ENCODE data around the gene TRIM24. TPM values are rescaled to one million over a fixed set of nuclear protein-coding genes. Genes with fewer than 3 reads are reported as not detected.
A peak's percentile ranks its signal among the peaks of the same experiment; 100 is the strongest.

TRIM24 gene
- total RNA-seq, 1 experiment from 2014 or later: 113 TPM

DNA sequence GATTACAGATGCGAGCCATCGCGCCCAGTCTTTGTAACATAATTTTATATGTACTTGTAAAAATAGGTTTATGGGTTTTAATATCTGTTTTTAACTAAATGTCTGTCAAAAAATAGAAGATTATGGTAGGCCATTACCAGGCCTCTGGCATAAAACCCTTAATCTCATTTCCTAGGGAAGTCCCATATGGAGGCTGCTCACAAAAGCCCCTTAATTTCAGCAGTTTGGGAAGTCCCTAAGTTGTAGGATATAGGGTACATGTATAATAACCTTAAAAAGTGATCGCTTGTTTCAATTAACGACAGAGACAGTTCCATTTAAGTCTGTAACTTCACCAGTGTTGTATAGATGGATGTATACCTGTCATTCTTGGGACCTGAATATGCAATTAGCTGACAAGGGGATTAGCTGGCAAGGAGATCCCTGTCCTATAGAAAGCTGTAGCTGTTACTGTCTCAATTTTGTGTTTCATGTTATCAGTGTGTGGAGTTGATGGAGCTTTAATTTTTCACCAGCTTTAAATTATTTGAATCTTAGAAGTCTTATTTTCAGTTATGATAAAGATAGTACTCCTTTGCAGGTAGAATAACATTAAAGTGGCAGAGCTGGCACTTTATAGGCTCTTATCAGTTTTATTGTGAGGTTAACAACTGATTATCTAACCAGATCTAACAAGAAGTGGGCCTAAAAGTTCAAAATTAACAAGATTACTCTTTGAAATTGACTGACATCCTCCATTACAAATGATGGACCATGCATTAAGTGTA is 10.5 kb downstream of the TRIM24 start:
- DNase-seq (ENCODE audit: low spot score) (no peak), ATAC-seq (no peak)
- Mint-ChIP-seq H3K27me3 (ENCODE audit: low read depth) (no peaks in the 10 kb centered on the region), H3K4me1 (peaks cover 76% of the 10 kb centered on the region), H3K27ac (no peak overlapping the region), H3K4me3 (no peak overlapping the region), H3K9me3 (no peaks in the 10 kb centered on the region), H3K36me3 (peaks cover 25% of the 10 kb centered on the region)
- POLR2A ChIA-PET: no interaction called here
- CTCF ChIA-PET: no interaction called here
- TF ChIP-seq, protein P1, sequence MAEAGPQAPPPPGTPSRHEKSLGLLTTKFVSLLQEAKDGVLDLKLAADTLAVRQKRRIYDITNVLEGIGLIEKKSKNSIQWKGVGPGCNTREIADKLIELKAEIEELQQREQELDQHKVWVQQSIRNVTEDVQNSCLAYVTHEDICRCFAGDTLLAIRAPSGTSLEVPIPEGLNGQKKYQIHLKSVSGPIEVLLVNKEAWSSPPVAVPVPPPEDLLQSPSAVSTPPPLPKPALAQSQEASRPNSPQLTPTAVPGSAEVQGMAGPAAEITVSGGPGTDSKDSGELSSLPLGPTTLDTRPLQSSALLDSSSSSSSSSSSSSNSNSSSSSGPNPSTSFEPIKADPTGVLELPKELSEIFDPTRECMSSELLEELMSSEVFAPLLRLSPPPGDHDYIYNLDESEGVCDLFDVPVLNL (CRISPR knock-in tag; IDR thresholded peaks at IDR 0.05; ENCODE audit: borderline replicate concordance, low read depth): no peak

GRCh38 chr7:138472292-138473079 is 12.4 kb downstream of the TRIM24 start:
- peaks cover 77% of the 10 kb centered on the region for H3K4me1 Mint-ChIP-seq
- POLR2A ChIA-PET: interaction anchor here (0.5 kb wide), 1 partner anchor 120 kb away, joined by 3 read pairs; no protein-coding TSS in a partner anchor
- TF ChIP-seq ATF1 (CRISPR knock-in tag; IDR thresholded peaks at IDR 0.05): no peak
- no peak for TF ChIP-seq ELF4 (CRISPR knock-in tag; IDR thresholded peaks at IDR 0.05; ENCODE audit: low read depth)
- TF ChIP-seq CTCF (IDR thresholded peaks at IDR 0.05): no peak
- no peak for TF ChIP-seq KAT7 (CRISPR knock-in tag; IDR thresholded peaks at IDR 0.05; ENCODE audit: borderline replicate concordance)
- TF ChIP-seq, protein P2, sequence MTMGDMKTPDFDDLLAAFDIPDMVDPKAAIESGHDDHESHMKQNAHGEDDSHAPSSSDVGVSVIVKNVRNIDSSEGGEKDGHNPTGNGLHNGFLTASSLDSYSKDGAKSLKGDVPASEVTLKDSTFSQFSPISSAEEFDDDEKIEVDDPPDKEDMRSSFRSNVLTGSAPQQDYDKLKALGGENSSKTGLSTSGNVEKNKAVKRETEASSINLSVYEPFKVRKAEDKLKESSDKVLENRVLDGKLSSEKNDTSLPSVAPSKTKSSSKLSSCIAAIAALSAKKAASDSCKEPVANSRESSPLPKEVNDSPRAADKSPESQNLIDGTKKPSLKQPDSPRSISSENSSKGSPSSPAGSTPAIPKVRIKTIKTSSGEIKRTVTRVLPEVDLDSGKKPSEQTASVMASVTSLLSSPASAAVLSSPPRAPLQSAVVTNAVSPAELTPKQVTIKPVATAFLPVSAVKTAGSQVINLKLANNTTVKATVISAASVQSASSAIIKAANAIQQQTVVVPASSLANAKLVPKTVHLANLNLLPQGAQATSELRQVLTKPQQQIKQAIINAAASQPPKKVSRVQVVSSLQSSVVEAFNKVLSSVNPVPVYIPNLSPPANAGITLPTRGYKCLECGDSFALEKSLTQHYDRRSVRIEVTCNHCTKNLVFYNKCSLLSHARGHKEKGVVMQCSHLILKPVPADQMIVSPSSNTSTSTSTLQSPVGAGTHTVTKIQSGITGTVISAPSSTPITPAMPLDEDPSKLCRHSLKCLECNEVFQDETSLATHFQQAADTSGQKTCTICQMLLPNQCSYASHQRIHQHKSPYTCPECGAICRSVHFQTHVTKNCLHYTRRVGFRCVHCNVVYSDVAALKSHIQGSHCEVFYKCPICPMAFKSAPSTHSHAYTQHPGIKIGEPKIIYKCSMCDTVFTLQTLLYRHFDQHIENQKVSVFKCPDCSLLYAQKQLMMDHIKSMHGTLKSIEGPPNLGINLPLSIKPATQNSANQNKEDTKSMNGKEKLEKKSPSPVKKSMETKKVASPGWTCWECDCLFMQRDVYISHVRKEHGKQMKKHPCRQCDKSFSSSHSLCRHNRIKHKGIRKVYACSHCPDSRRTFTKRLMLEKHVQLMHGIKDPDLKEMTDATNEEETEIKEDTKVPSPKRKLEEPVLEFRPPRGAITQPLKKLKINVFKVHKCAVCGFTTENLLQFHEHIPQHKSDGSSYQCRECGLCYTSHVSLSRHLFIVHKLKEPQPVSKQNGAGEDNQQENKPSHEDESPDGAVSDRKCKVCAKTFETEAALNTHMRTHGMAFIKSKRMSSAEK (CRISPR knock-in tag; IDR thresholded peaks at IDR 0.05; ENCODE audit: borderline replicate concordance): 0 out of 2 replicates have a peak, but pooled peaks have one; percentile 43
- TF ChIP-seq ZNF263 (CRISPR knock-in tag; IDR thresholded peaks at IDR 0.05; ENCODE audit: low read depth): no peak
- no peak for TF ChIP-seq TP53 (CRISPR knock-in tag; IDR thresholded peaks at IDR 0.05)
- TF ChIP-seq ZNF396 (CRISPR knock-in tag; IDR thresholded peaks at IDR 0.05; ENCODE audit: borderline replicate concordance): no peak
- no peak for TF ChIP-seq ZNF423 (CRISPR knock-in tag; IDR thresholded peaks at IDR 0.05)
- TF ChIP-seq NFATC4 (CRISPR knock-in tag; IDR thresholded peaks at IDR 0.05): peak; percentile 9; the same call in 1 of the 2 replicates
- no peak for TF ChIP-seq PRRX2 (CRISPR knock-in tag; IDR thresholded peaks at IDR 0.05)
- TF ChIP-seq CBFB (CRISPR knock-in tag; IDR thresholded peaks at IDR 0.05; ENCODE audit: low read depth): no peak
- TF ChIP-seq CREB1 (CRISPR knock-in tag; IDR thresholded peaks at IDR 0.05): no peak
- TF ChIP-seq ZNF671 (CRISPR knock-in tag; IDR thresholded peaks at IDR 0.05): no peak
- peak overlapping the region; percentile 29; the same call in 1 of the 2 replicates for H3K4me3 Mint-ChIP-seq
- peaks cover 19% of the 10 kb centered on the region for H3K36me3 Mint-ChIP-seq
- CTCF ChIA-PET: no interaction called here
- no peaks in the 10 kb centered on the region for H3K27me3 Mint-ChIP-seq (ENCODE audit: low read depth)
- no peaks in the 10 kb centered on the region for H3K9me3 Mint-ChIP-seq
- peak; percentile 31 for ATAC-seq
- H3K27ac Mint-ChIP-seq: peak overlapping the region; percentile 88
- no peak for DNase-seq (ENCODE audit: low spot score)

Data from WTC11 (cell line).